Measurements from ENCODE around the gene CHTOP.

CHTOP gene

GRCh38 chr1:153599847-153600246, 34.0 kb upstream of the CHTOP start:
- Histone ChIP-seq H3K4me1 (ENCODE audit: insufficient read depth, poor library complexity, severe bottlenecking) (no peaks in the 10 kb centered on the region), H3K4me3 (ENCODE audit: severe bottlenecking) (no peak overlapping the region), H3K27me3 (ENCODE audit: insufficient read depth, poor library complexity, severe bottlenecking) (no peaks in the 10 kb centered on the region), H3K27ac (ENCODE audit: poor library complexity, severe bottlenecking) (no peak overlapping the region), H3K36me3 (ENCODE audit: low read depth) (peaks cover 34% of the 10 kb centered on the region), H3K9me3 (ENCODE audit: severe bottlenecking) (no peaks in the 10 kb centered on the region)
- ATAC-seq (ENCODE audit: low read depth) = no peak
- no peak for TF ChIP-seq CTCF (IDR thresholded peaks at IDR 0.05; ENCODE audit: poor library complexity, severe bottlenecking)
- no peak for DNase-seq (ENCODE audit: low spot score)

GRCh38 chr1:153602749-153603148, 31.1 kb upstream of the CHTOP start:
- Histone ChIP-seq H3K4me3 (ENCODE audit: severe bottlenecking) (no peak overlapping the region), H3K27ac (ENCODE audit: poor library complexity, severe bottlenecking) (no peak overlapping the region), H3K9me3 (ENCODE audit: severe bottlenecking) (no peaks in the 10 kb centered on the region), H3K36me3 (ENCODE audit: low read depth) (peaks cover 61% of the 10 kb centered on the region), H3K27me3 (ENCODE audit: insufficient read depth, poor library complexity, severe bottlenecking) (no peaks in the 10 kb centered on the region), H3K4me1 (ENCODE audit: insufficient read depth, poor library complexity, severe bottlenecking) (peaks cover under 1% of the 10 kb centered on the region)
- DNase-seq (ENCODE audit: low spot score) (no peak), ATAC-seq (ENCODE audit: low read depth) (no peak)
- TF ChIP-seq CTCF (IDR thresholded peaks at IDR 0.05; ENCODE audit: poor library complexity, severe bottlenecking) = no peak

- Histone ChIP-seq H3K9me3 (ENCODE audit: severe bottlenecking) (no peaks in the 10 kb centered on the region), H3K4me3 (ENCODE audit: severe bottlenecking) (no peak overlapping the region), H3K36me3 (ENCODE audit: low read depth) (peaks cover 63% of the 10 kb centered on the region), H3K4me1 (ENCODE audit: insufficient read depth, poor library complexity, severe bottlenecking) (peaks cover 21% of the 10 kb centered on the region), H3K27me3 (ENCODE audit: insufficient read depth, poor library complexity, severe bottlenecking) (no peaks in the 10 kb centered on the region), H3K27ac (ENCODE audit: poor library complexity, severe bottlenecking) (peak overlapping the region; percentile 98)
- no peak for DNase-seq (ENCODE audit: low spot score)
- TF ChIP-seq CTCF (IDR thresholded peaks at IDR 0.05; ENCODE audit: poor library complexity, severe bottlenecking) = no peak
- no peak for ATAC-seq (ENCODE audit: low read depth)
Observed at GRCh38 chr1:153606194-153606593, 27.7 kb upstream of the CHTOP start.

GRCh38 chr1:153607381-153607780, 26.5 kb upstream of the CHTOP start:
- no peak for TF ChIP-seq CTCF (IDR thresholded peaks at IDR 0.05; ENCODE audit: poor library complexity, severe bottlenecking)
- ATAC-seq (ENCODE audit: low read depth) = no peak
- DNase-seq (ENCODE audit: low spot score) = no peak
- no peaks in the 10 kb centered on the region for H3K9me3 ChIP-seq (ENCODE audit: severe bottlenecking)
- no peaks in the 10 kb centered on the region for H3K27me3 ChIP-seq (ENCODE audit: insufficient read depth, poor library complexity, severe bottlenecking)
- peak overlapping the region; percentile 98 for H3K27ac ChIP-seq (ENCODE audit: poor library complexity, severe bottlenecking)
- H3K4me3 ChIP-seq (ENCODE audit: severe bottlenecking) = no peak overlapping the region
- H3K4me1 ChIP-seq (ENCODE audit: insufficient read depth, poor library complexity, severe bottlenecking) = peaks cover 21% of the 10 kb centered on the region
- peaks cover 63% of the 10 kb centered on the region for H3K36me3 ChIP-seq (ENCODE audit: low read depth)

- Histone ChIP-seq H3K36me3 (ENCODE audit: low read depth) (peaks cover 57% of the 10 kb centered on the region), H3K4me3 (ENCODE audit: severe bottlenecking) (peak overlapping the region; percentile 30), H3K9me3 (ENCODE audit: severe bottlenecking) (no peaks in the 10 kb centered on the region), H3K27me3 (ENCODE audit: insufficient read depth, poor library complexity, severe bottlenecking) (no peaks in the 10 kb centered on the region), H3K27ac (ENCODE audit: poor library complexity, severe bottlenecking) (peak overlapping the region; percentile 98), H3K4me1 (ENCODE audit: insufficient read depth, poor library complexity, severe bottlenecking) (peaks cover 21% of the 10 kb centered on the region)
- TF ChIP-seq CTCF (IDR thresholded peaks at IDR 0.05; ENCODE audit: poor library complexity, severe bottlenecking) = no peak
- no peak for ATAC-seq (ENCODE audit: low read depth)
- no peak for DNase-seq (ENCODE audit: low spot score)
Observed at GRCh38 chr1:153608089-153608682, 25.7 kb upstream of the CHTOP start.
